WERI-Rb-1 (cell line): Measurements from ENCODE around the gene OSBPL5.

ENCODE experiments used
- DNase-seq: peaks from one replicate; pipeline ENCODE4 v3.0.0-alpha.2; 2020
- H3K27ac ChIP-seq: fragments of 250-450 bp; sonication (Bioruptor Pico); 2 replicates; pipeline ENCODE4 v1.5.1; 2020; ENCODE audit warnings: mild to moderate bottlenecking, moderate library complexity
- H3K27me3 ChIP-seq: fragments of 250-450 bp; sonication (Bioruptor Pico); 2 replicates; pipeline ENCODE4 v1.5.1; 2021; ENCODE audit warnings: mild to moderate bottlenecking, low read depth, moderate library complexity; ENCODE audit not compliant: insufficient read depth, severe bottlenecking
- H3K36me3 ChIP-seq: fragments of 250-450 bp; sonication (Bioruptor Pico); 2 replicates; pipeline ENCODE4 v1.5.1; 2020; ENCODE audit warnings: mild to moderate bottlenecking, moderate library complexity
- H3K4me3 ChIP-seq: 2 replicates; pipeline ENCODE4 v1.5.1; 2011; ENCODE audit warnings: low read depth, mild to moderate bottlenecking, control low read depth, low read length
- H3K9me3 ChIP-seq: fragments of 250-450 bp; sonication (Bioruptor Pico); 2 replicates; pipeline ENCODE4 v1.5.1; 2021; ENCODE audit warnings: mild to moderate bottlenecking, moderate library complexity; ENCODE audit not compliant: severe bottlenecking
- CTCF ChIP-seq: IDR thresholded peaks from 2 replicates; pipeline ENCODE4 v1.5.1; 2011; ENCODE audit warnings: low read depth, mild to moderate bottlenecking, control low read depth, inconsistent platforms, low read length

Gene OSBPL5

GRCh38 chr11:3129591-3130268 lies 35.4 kb downstream of the OSBPL5 start:
- Histone ChIP-seq H3K27ac (no peak overlapping the region), H3K27me3 (no peaks in the 10 kb centered on the region), H3K9me3 (no peaks in the 10 kb centered on the region), H3K4me3 (no peak overlapping the region), H3K36me3 (no peaks in the 10 kb centered on the region)
- DNase-seq = no peak
- TF ChIP-seq CTCF = no peak

- H3K27ac ChIP-seq = no peak overlapping the region
- TF ChIP-seq CTCF = no peak
- H3K4me3 ChIP-seq = no peak overlapping the region
- no peak for DNase-seq
- H3K9me3 ChIP-seq = no peaks in the 10 kb centered on the region
- no peaks in the 10 kb centered on the region for H3K27me3 ChIP-seq
- H3K36me3 ChIP-seq = no peaks in the 10 kb centered on the region
Measured at GRCh38 chr11:3129181-3129590, 35.9 kb downstream of the OSBPL5 start.

- Histone ChIP-seq H3K36me3 (no peaks in the 10 kb centered on the region), H3K27ac (no peak overlapping the region), H3K9me3 (no peaks in the 10 kb centered on the region), H3K4me3 (no peak overlapping the region), H3K27me3 (no peaks in the 10 kb centered on the region)
- no peak for TF ChIP-seq CTCF
- no peak for DNase-seq
Measured at GRCh38 chr11:3128356-3129180, 36.5 kb downstream of the OSBPL5 start.

GRCh38 chr11:3127706-3128355 lies 37.3 kb downstream of the OSBPL5 start:
- no peaks in the 10 kb centered on the region for H3K9me3 ChIP-seq
- no peak for TF ChIP-seq CTCF
- H3K27ac ChIP-seq = no peak overlapping the region
- H3K4me3 ChIP-seq = no peak overlapping the region
- no peaks in the 10 kb centered on the region for H3K27me3 ChIP-seq
- DNase-seq = no peak
- H3K36me3 ChIP-seq = no peaks in the 10 kb centered on the region

GRCh38 chr11:3126901-3127691 lies 38.0 kb downstream of the OSBPL5 start:
- H3K4me3 ChIP-seq = no peak overlapping the region
- H3K27me3 ChIP-seq = no peaks in the 10 kb centered on the region
- TF ChIP-seq CTCF = no peak
- H3K36me3 ChIP-seq = no peaks in the 10 kb centered on the region
- H3K27ac ChIP-seq = no peak overlapping the region
- no peak for DNase-seq
- H3K9me3 ChIP-seq = no peaks in the 10 kb centered on the region
